GM12891 (cell line): ENCODE data around the gene USP37.

Experiments used
- PAX5 ChIP-seq: IDR thresholded peaks from 2 replicates; pipeline ENCODE4 v1.6.1; 2011; ENCODE audit warnings: low read length, moderate library complexity, mild to moderate bottlenecking; ENCODE audit not compliant: insufficient read depth, severe bottlenecking
- POLR2A ChIP-seq: IDR thresholded peaks from 2 replicates; pipeline ENCODE4 v1.6.1; 2011; ENCODE audit warnings: low read depth, low read length, control low read depth
- POLR2AphosphoS5 ChIP-seq: IDR thresholded peaks from 2 replicates; pipeline ENCODE4 v1.6.1; 2011; ENCODE audit warnings: low read depth, low read length, control low read depth
- POU2F2 ChIP-seq: IDR thresholded peaks from 2 replicates; pipeline ENCODE4 v1.6.1; 2011; ENCODE audit warnings: low read depth, mild to moderate bottlenecking, control low read depth, low read length, moderate library complexity
- SPI1 ChIP-seq: IDR thresholded peaks from 2 replicates; pipeline ENCODE4 v1.6.1; 2011; ENCODE audit warnings: low read depth, low read length, control low read depth
- TAF1 ChIP-seq: IDR thresholded peaks from 2 replicates; pipeline ENCODE4 v1.6.1; 2011; ENCODE audit warnings: low read depth, low read length, control low read depth

DNA sequence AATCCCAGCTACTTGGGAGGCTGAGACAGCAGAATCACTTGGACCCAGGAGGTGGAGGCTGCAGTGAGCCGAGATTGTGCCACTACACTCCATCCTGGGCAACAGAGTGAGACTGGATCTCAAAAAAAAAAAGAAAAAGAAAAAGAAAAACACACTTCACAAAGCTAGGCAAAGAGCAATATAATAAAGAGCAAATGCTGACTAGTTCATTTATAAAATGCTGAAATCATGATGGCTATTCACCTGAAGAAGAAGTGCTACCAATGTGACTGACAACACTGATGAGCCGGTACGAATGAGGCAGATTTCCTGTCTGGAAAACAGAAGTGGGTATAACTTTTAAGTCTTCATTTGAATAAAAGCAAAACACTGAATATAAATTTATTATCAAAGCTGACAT, 111.3 kb downstream of the USP37 start:
- no peak for TF ChIP-seq POLR2AphosphoS5
- no peak for TF ChIP-seq TAF1
- no peak for TF ChIP-seq POLR2A
- no peak for TF ChIP-seq SPI1
- TF ChIP-seq POU2F2, result no peak
- TF ChIP-seq PAX5, result no peak
